Adrenal gland (tissue), 12 donors: ENCODE data around the gene LILRB1. TPM values are rescaled to one million over a fixed set of nuclear protein-coding genes. Genes with fewer than 3 reads are reported as not detected.

ENCODE experiments used
- DNase-seq, 7 donors: peaks; one replicate each; pipeline ENCODE4 v3.0.0-alpha.2; 2019 to 2020
- H3K27ac ChIP-seq, 5 donors: fragments of 200-600 bp; sonication (generic) in 4 of 5; 1 replicate in 3 of 5; 2 replicates in 2 of 5; pipeline versions ENCODE4 v1.5.1 to v1.8.0; 2016 to 2020; ENCODE audit warnings: mild to moderate bottlenecking in 1 of 5
- H3K27me3 ChIP-seq: fragments of 200-600 bp; 2 replicates; pipeline ENCODE4 v1.8.0; 2021
- H3K36me3 ChIP-seq, 2 donors: fragments of 200-600 bp; replicated peaks in 1 of 2; 1 replicate in 1 of 2; 2 replicates in 1 of 2; pipeline versions ENCODE4 v1.5.1 to v1.8.0; 2018 to 2022
- H3K4me1 ChIP-seq, 2 donors: fragments of 200-600 bp; replicated peaks in 1 of 2; 1 replicate in 1 of 2; 2 replicates in 1 of 2; pipeline versions ENCODE4 v1.5.1 to v1.8.0; 2018 to 2021
- H3K4me3 ChIP-seq, 4 donors: fragments of 200-600 bp; sonication (generic) in 3 of 4; one replicate each; pipeline ENCODE4 v1.5.1; 2016 to 2018
- H3K9me3 ChIP-seq, 3 donors: fragments of 200-600 bp; sonication (generic) in 1 of 3; replicated peaks in 1 of 3; 1 replicate in 2 of 3; 2 replicates in 1 of 3; pipeline versions ENCODE4 v1.5.1 to v1.8.0; 2016 to 2021
- CTCF ChIP-seq, 6 experiments: fragments of 450-650 bp in 4 of 6; fragments of 200-600 bp in 2 of 6; sonication (generic) in 1 of 6; IDR thresholded peaks; 1 replicate in 5 of 6; 2 replicates in 1 of 6; pipeline versions ENCODE4 v1.5.1 to v1.8.0; 2016 to 2021; ENCODE audit warnings: antibody characterized with exemption in 6 of 6, mild to moderate bottlenecking in 2 of 6, moderate library complexity in 1 of 6
- POLR2A ChIP-seq, 2 donors: fragments of 450-650 bp; IDR thresholded peaks; one replicate each; pipeline ENCODE4 v1.6.1; 2017; ENCODE audit warnings: antibody characterized with exemption in 2 of 2, mild to moderate bottlenecking in 2 of 2, moderate library complexity in 1 of 2
- WGBS, 4 donors: extraction: QIAGEN DNeasy Blood & Tissue Kit in 2 of 4; methylation state at CpG; one replicate each; pipeline versions ENCODE4 v1.1.5 to v1.1.7; 2013 to 2017; 5-methylcytosine and 5-hydroxymethylcytosine counted together
- intact Hi-C, 2 donors: fragments of 100-400 bp; cut with DNase I; formaldehyde crosslinking; loops; one replicate each; pipeline versions ENCODE4 v1.14.1 to v1.15.0; 2022 to 2023
- polyA plus RNA-seq, 3 donors: library from polyadenylated mRNA; stranded (reverse); fragments of 200-250 nt in 2 of 3; fragments of 350-450 nt in 1 of 3; fragmentation: Illumina TruSeq in 1 of 3; extraction: RNeasy Lipid Tissue Mini Kit (QIAGEN cat#74804) in 1 of 3; gene quantifications; one replicate each; pipeline ENCODE4 v1.2.3, GENCODE V29; 2013 to 2014
- total RNA-seq, 9 donors: library from RNA; depleted of rRNA in 4 of 9; stranded (reverse); fragments of >200 nt in 4 of 9; fragments of 120-200 nt in 1 of 9; fragmentation: NEBNext Ultra II Directional in 1 of 9; extraction: Animal tissue kit (Norgen Biotek cat#: 25700) in 1 of 9; gene quantifications; one replicate each; pipeline versions ENCODE4 v1.1.0 to v1.2.4, GENCODE V29; 2013 to 2023
- donor health status: healthy with polysubstance abuse.
- donor health status: Bipolar disorder and iron deficiency.
- donor health status: DM: yes; HTN: yes; CAD: no.
- donor health status: DM: no; HTN: no; CAD: no.
- donor health status: DM: no; HTN: no; CAD: no.
- donor health status: DM: yes; HTN: yes; CAD: no.

Gene LILRB1
- total and polyA plus RNA-seq, 12 donors: 0.36 to 20.2 (median 7.9) TPM

DNA sequence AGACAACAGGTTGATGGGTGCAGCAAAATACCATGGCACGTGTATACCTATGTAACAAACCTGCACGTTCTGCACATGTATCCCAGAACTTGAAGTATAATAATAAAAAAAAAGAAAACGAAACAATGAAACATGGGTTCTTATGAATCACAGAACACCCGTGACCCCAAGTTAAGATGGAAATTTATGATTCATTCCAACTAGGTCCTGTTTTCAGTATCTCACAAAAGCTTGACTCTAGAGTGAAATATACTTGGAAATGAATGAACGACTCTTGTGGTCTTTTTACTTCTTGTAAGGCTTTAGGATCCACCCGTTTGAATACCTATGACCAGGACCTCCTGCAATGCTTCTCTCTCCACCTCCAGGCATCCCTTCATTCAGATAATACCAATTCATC, 29.0 kb downstream of the LILRB1 start:
- intact Hi-C loops: no loop called here
- H3K27me3 ChIP-seq: no peaks in the 10 kb centered on the region
- H3K4me1 ChIP-seq: no peaks in the 10 kb centered on the region

DNA sequence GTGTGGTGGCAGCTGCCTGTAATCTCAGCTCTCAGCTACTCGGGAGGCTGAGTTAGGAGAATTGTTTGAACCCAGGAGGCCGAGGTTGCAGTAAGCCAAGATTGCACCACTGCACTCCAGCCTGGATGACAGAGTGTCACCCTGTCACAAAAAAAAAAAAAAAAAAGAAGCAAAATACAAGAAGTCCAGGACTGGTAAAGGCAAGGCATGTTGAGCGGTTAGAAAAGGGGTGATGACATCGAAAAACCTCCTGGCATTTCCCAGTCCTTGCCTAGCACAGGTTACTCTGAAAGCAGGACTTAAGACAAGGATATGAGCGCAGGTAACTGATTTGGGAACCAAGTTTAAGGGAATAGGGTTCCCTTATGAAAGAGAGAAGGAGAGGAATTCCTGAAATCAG, 30.0 kb downstream of the LILRB1 start:
- Histone ChIP-seq H3K36me3 (no peaks in the 10 kb centered on the region), H3K27me3 (no peaks in the 10 kb centered on the region), H3K27ac (no peak overlapping the region), H3K9me3 (no peaks in the 10 kb centered on the region), H3K4me1 (no peaks in the 10 kb centered on the region), H3K4me3 (no peak overlapping the region)
- DNase-seq: no peak
- intact Hi-C loops: no loop called here
- no peak for TF ChIP-seq POLR2A (IDR thresholded peaks at IDR 0.05)
- TF ChIP-seq CTCF (IDR thresholded peaks at IDR 0.05): no peak
- 56 to 70% (median 58%) methylated on average over 5 of the region's 5 CpGs for WGBS, 4 donors

More for the DNA sequence above, 29.0 kb downstream of the LILRB1 start:
- H3K4me3 ChIP-seq: no peak overlapping the region
- no peaks in the 10 kb centered on the region for H3K36me3 ChIP-seq
- H3K27ac ChIP-seq: no peak overlapping the region
- DNase-seq: no peak
- TF ChIP-seq CTCF (IDR thresholded peaks at IDR 0.05) (no peak), POLR2A (IDR thresholded peaks at IDR 0.05) (no peak)
- H3K9me3 ChIP-seq: no peaks in the 10 kb centered on the region
- WGBS, 4 donors: 60 to 69% (median 66%) methylated on average over 6 of the region's 6 CpGs

GRCh38 chr19:54660964-54661363, 30.7 kb downstream of the LILRB1 start:
- TF ChIP-seq POLR2A (IDR thresholded peaks at IDR 0.05) (no peak), CTCF (IDR thresholded peaks at IDR 0.05) (no peak)
- intact Hi-C loops: no loop called here
- H3K27ac ChIP-seq: no peak overlapping the region
- H3K4me1 ChIP-seq: no peaks in the 10 kb centered on the region
- no peaks in the 10 kb centered on the region for H3K36me3 ChIP-seq
- no peak for DNase-seq
- no peaks in the 10 kb centered on the region for H3K27me3 ChIP-seq
- H3K9me3 ChIP-seq: no peaks in the 10 kb centered on the region
- 56 to 67% (median 64%) methylated on average over 6 of the region's 6 CpGs for WGBS, 4 donors
- H3K4me3 ChIP-seq: no peak overlapping the region

- intact Hi-C loops: no loop called here
- no peak overlapping the region for H3K4me3 ChIP-seq
Measured at GRCh38 chr19:54661846-54662481, 31.7 kb downstream of the LILRB1 start.

More at GRCh38 chr19:54661846-54662481, 31.7 kb downstream of the LILRB1 start:
- Histone ChIP-seq H3K27me3 (no peaks in the 10 kb centered on the region), H3K27ac (no peak overlapping the region), H3K4me1 (no peaks in the 10 kb centered on the region), H3K36me3 (no peaks in the 10 kb centered on the region), H3K9me3 (no peaks in the 10 kb centered on the region)
- DNase-seq: no peak
- TF ChIP-seq CTCF (IDR thresholded peaks at IDR 0.05): no peak
- TF ChIP-seq POLR2A (IDR thresholded peaks at IDR 0.05): no peak
- 78 to 85% (median 82%) methylated on average over 13 of the region's 13 CpGs for WGBS, 4 donors
